ENCODE data around the gene MARVELD1.

MARVELD1 gene

GRCh38 chr10:97705006-97705670 lies 8.4 kb upstream of the MARVELD1 start:
- TF ChIP-seq CTCF (IDR thresholded peaks at IDR 0.05; ENCODE audit: low read depth, low read length, missing control alignments) = no peak
- in situ Hi-C loops (cut with HindIII; ENCODE audit: low sequenced_read_pairs) = no loop called here
- DNase-seq (ENCODE audit: low read depth) = no peak
- H3K4me3 ChIP-seq (ENCODE audit: low read depth, low read length) = no peak overlapping the region

GRCh38 chr10:97707134-97707861 lies 6.2 kb upstream of the MARVELD1 start:
- TF ChIP-seq CTCF (IDR thresholded peaks at IDR 0.05; ENCODE audit: low read depth, low read length, missing control alignments) = no peak
- no peak for DNase-seq (ENCODE audit: low read depth)
- H3K4me3 ChIP-seq (ENCODE audit: low read depth, low read length) = no peak overlapping the region
- in situ Hi-C loops (cut with HindIII; ENCODE audit: low sequenced_read_pairs) = no loop called here

- TF ChIP-seq CTCF (IDR thresholded peaks at IDR 0.05; ENCODE audit: low read depth, low read length, missing control alignments) = no peak
- H3K4me3 ChIP-seq (ENCODE audit: low read depth, low read length) = no peak overlapping the region
- in situ Hi-C loops (cut with HindIII; ENCODE audit: low sequenced_read_pairs) = no loop called here
- DNase-seq (ENCODE audit: low read depth) = no peak
Observed at GRCh38 chr10:97708167-97708566, 5.4 kb upstream of the MARVELD1 start.

- in situ Hi-C loops (cut with HindIII; ENCODE audit: low sequenced_read_pairs) = no loop called here
- DNase-seq (ENCODE audit: low read depth) = peak; percentile 74
- H3K4me3 ChIP-seq (ENCODE audit: low read depth, low read length) = no peak overlapping the region
- peak; percentile 78 for TF ChIP-seq CTCF (IDR thresholded peaks at IDR 0.05; ENCODE audit: low read depth, low read length, missing control alignments)
Observed at GRCh38 chr10:97708976-97709946, 4.3 kb upstream of the MARVELD1 start.

- H3K4me3 ChIP-seq (ENCODE audit: low read depth, low read length) = no peak overlapping the region
- no peak for DNase-seq (ENCODE audit: low read depth)
- in situ Hi-C loops (cut with HindIII; ENCODE audit: low sequenced_read_pairs) = no loop called here
- TF ChIP-seq CTCF (IDR thresholded peaks at IDR 0.05; ENCODE audit: low read depth, low read length, missing control alignments) = no peak
Observed at GRCh38 chr10:97711640-97712572, 1.6 kb upstream of the MARVELD1 start.

Data from astrocyte of the cerebellum (primary cell).